C4-2B (cell line): ENCODE data around the gene PTPRN2.

ENCODE experiments used
- H3K27ac ChIP-seq: fragments of 450-650 bp; 2 replicates; pipeline ENCODE4 v1.5.1; 2017
- CTCF ChIP-seq: fragments of 450-650 bp; conservative IDR thresholded peaks from 2 replicates; pipeline ENCODE4 v1.5.1; 2017; ENCODE audit warnings: mild to moderate bottlenecking
- ZFX ChIP-seq: fragments of 450-650 bp; IDR thresholded peaks from 2 replicates; pipeline ENCODE4 v1.6.1; 2017

Gene PTPRN2

GRCh38 chr7:158259671-158260418 lies 327.8 kb downstream of the PTPRN2 start:
- H3K27ac ChIP-seq, result no peak overlapping the region
- no peak for TF ChIP-seq ZFX
- TF ChIP-seq CTCF, result no peak

- no peak overlapping the region for H3K27ac ChIP-seq
- TF ChIP-seq CTCF, result no peak
- TF ChIP-seq ZFX, result no peak
Measured at GRCh38 chr7:158259141-158259540, 328.5 kb downstream of the PTPRN2 start.

GRCh38 chr7:158258411-158259130 lies 329.1 kb downstream of the PTPRN2 start:
- no peak overlapping the region for H3K27ac ChIP-seq
- TF ChIP-seq CTCF (no peak), ZFX (no peak)

- no peak for TF ChIP-seq CTCF
- TF ChIP-seq ZFX, result no peak
- H3K27ac ChIP-seq, result no peak overlapping the region
Measured at GRCh38 chr7:158257516-158258410, 329.9 kb downstream of the PTPRN2 start.

- no peak overlapping the region for H3K27ac ChIP-seq
- TF ChIP-seq CTCF (no peak), ZFX (no peak)
Measured at GRCh38 chr7:158257001-158257400, 330.6 kb downstream of the PTPRN2 start.

GRCh38 chr7:158256091-158256816 lies 331.4 kb downstream of the PTPRN2 start:
- TF ChIP-seq CTCF (no peak), ZFX (no peak)
- no peak overlapping the region for H3K27ac ChIP-seq
